EL (cell line): ENCODE measurements around the gene DIPK1B.

Source experiments
- DNase-seq: peaks from one replicate; pipeline ENCODE4 v3.0.0-alpha.2; 2016

Gene DIPK1B

GRCh38 chr9:136673088-136673974 lies 39.0 kb upstream of the DIPK1B start:
- DNase-seq = no peak

GRCh38 chr9:136673975-136674785 lies 38.2 kb upstream of the DIPK1B start:
- DNase-seq = no peak

- no peak for DNase-seq
Measured at GRCh38 chr9:136674786-136675349, 37.5 kb upstream of the DIPK1B start.

GRCh38 chr9:136675477-136676296 lies 36.7 kb upstream of the DIPK1B start:
- no peak for DNase-seq

GRCh38 chr9:136676297-136676794 lies 36.0 kb upstream of the DIPK1B start:
- DNase-seq = no peak

GRCh38 chr9:136676920-136677686 lies 35.3 kb upstream of the DIPK1B start:
- DNase-seq = no peak

- no peak for DNase-seq
Measured at GRCh38 chr9:136678034-136678433, 34.3 kb upstream of the DIPK1B start.

- no peak for DNase-seq
Measured at GRCh38 chr9:136678624-136679023, 33.7 kb upstream of the DIPK1B start.

- no peak for DNase-seq
Measured at GRCh38 chr9:136679431-136679941, 32.9 kb upstream of the DIPK1B start.

GRCh38 chr9:136681029-136681428 lies 31.3 kb upstream of the DIPK1B start:
- DNase-seq = no peak

GRCh38 chr9:136681945-136682699 lies 30.2 kb upstream of the DIPK1B start:
- no peak for DNase-seq

- DNase-seq = no peak
Measured at GRCh38 chr9:136682710-136683109, 29.7 kb upstream of the DIPK1B start.

- no peak for DNase-seq
Measured at GRCh38 chr9:136683173-136683745, 29.1 kb upstream of the DIPK1B start.

- DNase-seq = no peak
Measured at GRCh38 chr9:136683755-136684154, 28.6 kb upstream of the DIPK1B start.

- DNase-seq = no peak
Measured at GRCh38 chr9:136684339-136684738, 28.0 kb upstream of the DIPK1B start.

- DNase-seq = no peak
Measured at GRCh38 chr9:136684799-136685198, 27.6 kb upstream of the DIPK1B start.

- no peak for DNase-seq
Measured at GRCh38 chr9:136685216-136685615, 27.2 kb upstream of the DIPK1B start.

GRCh38 chr9:136685790-136686533 lies 26.4 kb upstream of the DIPK1B start:
- no peak for DNase-seq

- no peak for DNase-seq
Measured at GRCh38 chr9:136686534-136686793, 25.9 kb upstream of the DIPK1B start.
